A549 (cell line): ENCODE measurements around the gene ESPN. TPM values are rescaled to one million over a fixed set of nuclear protein-coding genes. Genes with fewer than 3 reads are reported as not detected.

ENCODE experiments used
- ATAC-seq, 2 experiments: fragments of 200-7000 bp in 1 of 2; fragments of >200 bp in 1 of 2; cut with Nextera tagmentation in 1 of 2; cut with Tn5 transposase in 1 of 2; 3 replicates each; pipeline versions ENCODE4 v1.8.0 to v1.9.1; 2018 to 2020; ENCODE audit warnings: mild to moderate bottlenecking in 1 of 2, moderate library complexity in 1 of 2
- CTCF ChIA-PET: fragments of 300-600 bp; sonication (Branson Sonifier 250); formaldehyde crosslinking; extraction: SDS; loops from one replicate; lab custom pipeline; 2021; ENCODE audit warnings: antibody characterized with exemption, inconsistent platforms; lab: Yijun Ruan, JAX
- POLR2A ChIA-PET: fragments of 350-600 bp; formaldehyde crosslinking; extraction: SDS; loops from one replicate; lab custom pipeline; 2021; ENCODE audit warnings: antibody characterized with exemption, inconsistent platforms; lab: Yijun Ruan, JAX
- DNase-seq, 2 experiments: peaks; one replicate each; pipeline versions ENCODE4 v3.0.0 to v3.0.0-alpha.2; 2011 to 2016; ENCODE audit warnings: low read depth in 1 of 2, low spot score in 1 of 2
- FAIRE-seq: peaks from 2 replicates; lab custom pipeline; 2011; peaks lifted over from hg19 to GRCh38; lab: Jason Lieb, UNC
- H3K27ac ChIP-seq, 2 experiments: fragments of >200 bp; sonication (Bioruptor Twin); formaldehyde crosslinking; 3 replicates each; pipeline ENCODE4 v1.5.1; 2016 to 2017
- H3K4me1 ChIP-seq: fragments of >200 bp; sonication (Bioruptor Twin); formaldehyde crosslinking; 3 replicates; pipeline ENCODE4 v1.6.1; 2016
- H3K4me2 ChIP-seq: fragments of >200 bp; sonication (Bioruptor Twin); formaldehyde crosslinking; 3 replicates; pipeline ENCODE4 v1.6.1; 2016
- H3K4me3 ChIP-seq: fragments of >200 bp; sonication (Bioruptor Twin); formaldehyde crosslinking; 3 replicates; pipeline ENCODE4 v1.5.1; 2016
- H3K9me3 ChIP-seq: fragments of >200 bp; sonication (Bioruptor Twin); formaldehyde crosslinking; 3 replicates; pipeline ENCODE4 v1.6.1; 2016
- CBX2 ChIP-seq: fragments of 200-600 bp; sonication (generic); IDR thresholded peaks from 2 replicates; pipeline ENCODE4 v1.6.1; 2016; ENCODE audit warnings: low read depth, mild to moderate bottlenecking, borderline replicate concordance
- CHD2 ChIP-seq: fragments of 150-350 bp; IDR thresholded peaks from 2 replicates; pipeline ENCODE4 v1.6.1; 2014; ENCODE audit warnings: low read length; ENCODE audit not compliant: partially characterized antibody
- CHD4 ChIP-seq: fragments of 200-600 bp; sonication (generic); IDR thresholded peaks from 2 replicates; pipeline ENCODE4 v1.6.1; 2016; ENCODE audit warnings: antibody characterized with exemption, mild to moderate bottlenecking, borderline replicate concordance
- ELK1 ChIP-seq: fragments of 150-350 bp; IDR thresholded peaks from 2 replicates; pipeline ENCODE4 v1.6.1; 2014; ENCODE audit warnings: low read depth, mild to moderate bottlenecking, low read length
- ESRRA ChIP-seq: fragments of 150-350 bp; IDR thresholded peaks from 2 replicates; pipeline ENCODE4 v1.6.1; 2014; ENCODE audit warnings: mild to moderate bottlenecking, low read length, borderline replicate concordance
- FOXS1 ChIP-seq: fragments of 250-450 bp; sonication (Bioruptor Pico); IDR thresholded peaks from 2 replicates; pipeline ENCODE4 v1.5.0; 2020; ENCODE audit warnings: mild to moderate bottlenecking, moderate library complexity
- HDAC2 ChIP-seq: fragments of 200-600 bp; sonication (generic); IDR thresholded peaks from 2 replicates; pipeline ENCODE4 v1.6.1; 2016
- HMGXB4 ChIP-seq: fragments of 250-450 bp; sonication (Bioruptor Pico); IDR thresholded peaks from 2 replicates; pipeline ENCODE4 v1.5.0; 2021; ENCODE audit warnings: mild to moderate bottlenecking, moderate library complexity, borderline replicate concordance
- HOXB5 ChIP-seq: fragments of 250-450 bp; sonication (Bioruptor Pico); IDR thresholded peaks from 2 replicates; pipeline ENCODE4 v1.5.0; 2020; ENCODE audit warnings: mild to moderate bottlenecking, moderate library complexity
- KDM5A ChIP-seq: fragments of 200-600 bp; sonication (generic); IDR thresholded peaks from 2 replicates; pipeline ENCODE4 v1.6.1; 2016; ENCODE audit warnings: antibody characterized with exemption, mild to moderate bottlenecking
- MAFK ChIP-seq: fragments of 450-650 bp; IDR thresholded peaks from 2 replicates; pipeline ENCODE4 v1.6.1; 2014; ENCODE audit not compliant: partially characterized antibody
- MAZ ChIP-seq: fragments of 150-350 bp; IDR thresholded peaks from 2 replicates; pipeline ENCODE4 v1.6.1; 2014; ENCODE audit warnings: antibody characterized with exemption, low read depth, low read length, borderline replicate concordance
- PHF8 ChIP-seq: fragments of 200-600 bp; sonication (generic); IDR thresholded peaks from 2 replicates; pipeline ENCODE4 v1.6.1; 2016; ENCODE audit warnings: low read depth, mild to moderate bottlenecking, antibody characterized with exemption, moderate library complexity, borderline replicate concordance
- POLR2A ChIP-seq: IDR thresholded peaks from 2 replicates; pipeline ENCODE4 v1.6.1; 2012; ENCODE audit warnings: mild to moderate bottlenecking, low read length
- POLR2AphosphoS2 ChIP-seq: conservative IDR thresholded peaks from 2 replicates; pipeline ENCODE4 v1.6.1; 2012; ENCODE audit warnings: low read length, improper control_type of control experiment, inconsistent platforms
- RARB ChIP-seq: fragments of 250-450 bp; sonication (Bioruptor Pico); IDR thresholded peaks from 2 replicates; pipeline ENCODE4 v1.8.0; 2021; ENCODE audit warnings: mild to moderate bottlenecking, moderate library complexity
- RNF2 ChIP-seq: fragments of 200-600 bp; sonication (generic); IDR thresholded peaks from 2 replicates; pipeline ENCODE4 v1.6.1; 2016; ENCODE audit warnings: low read depth, mild to moderate bottlenecking, antibody characterized with exemption, moderate library complexity, borderline replicate concordance
- TP53 ChIP-seq: fragments of 250-450 bp; sonication (Bioruptor Pico); IDR thresholded peaks from 2 replicates; pipeline ENCODE4 v1.5.0; 2021; ENCODE audit warnings: mild to moderate bottlenecking, moderate library complexity
- ZNF302 ChIP-seq: fragments of 250-450 bp; sonication (Bioruptor Pico); IDR thresholded peaks from 2 replicates; pipeline ENCODE4 v1.9.0; 2021; ENCODE audit warnings: inconsistent platforms, mild to moderate bottlenecking, moderate library complexity
- WGBS: methylation state at CpG from one replicate; pipeline ENCODE4 v1.1.6; 2017; ENCODE audit errors: missing lambda C conversion rate; 5-methylcytosine and 5-hydroxymethylcytosine counted together
- polyA plus RNA-seq, 4 experiments: library from polyadenylated mRNA; depleted of rRNA in 3 of 4; stranded (reverse); fragments of >200 nt; fragmentation: RNase III in 1 of 4; extraction: RNeasy Plus Mini Kit Qiagen cat#74134 plus additional on column Dnase treatment in 1 of 4; gene quantifications; 2 replicates in 3 of 4; 3 replicates in 1 of 4; pipeline ENCODE4 v1.2.3, GENCODE V29; 2011 to 2017
- TF ChIP-seq, protein P1 (sequence below): fragments of 450-650 bp; IDR thresholded peaks from 2 replicates; pipeline ENCODE4 v1.6.1; 2014; ENCODE audit warnings: antibody characterized with exemption
- TF ChIP-seq, protein P2 (sequence below): fragments of >200 bp; sonication (Bioruptor Twin); formaldehyde crosslinking; IDR thresholded peaks from 3 replicates; pipeline ENCODE4 v1.6.1; 2016
- TF ChIP-seq, protein P3 (sequence below): IDR thresholded peaks from 2 replicates; pipeline ENCODE4 v1.6.1; 2012

Gene ESPN
- polyA plus RNA-seq, 2 of the 4 experiments (the other 2 are of a cell fraction), result 0.22 to 0.28 TPM

- TF ChIP-seq HMGXB4, result no peak
Observed at GRCh38 chr1:6500544-6501278, 76.1 kb downstream of the ESPN start (continued).

DNA sequence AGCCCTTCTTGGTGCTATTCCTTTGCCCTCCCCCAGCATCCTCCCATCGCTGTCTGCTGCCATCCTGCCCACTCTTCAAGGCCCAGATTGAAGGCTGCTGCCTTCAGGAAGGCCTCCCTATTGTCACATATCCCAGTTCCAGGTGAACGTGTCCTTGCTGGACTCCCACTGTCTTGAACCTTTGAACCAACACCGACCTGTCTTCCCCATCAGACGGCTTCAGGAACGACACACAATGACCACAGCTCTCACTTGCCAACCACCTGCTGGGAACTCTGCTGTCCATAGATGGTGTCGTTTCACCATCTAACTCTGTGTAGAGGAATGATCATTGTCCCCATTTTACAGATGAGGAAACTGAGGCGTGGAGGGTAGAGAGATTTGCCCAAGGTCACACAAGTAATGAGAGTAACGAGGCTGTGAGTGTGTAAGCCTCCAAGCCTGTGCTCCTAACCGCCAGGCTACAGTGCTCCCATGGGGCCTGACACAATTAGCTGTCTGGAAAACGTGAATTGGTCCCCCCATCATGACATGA is 76.8 kb downstream of the ESPN start:
- TF ChIP-seq HDAC2 (no peak), POLR2A (no peak), ESRRA (no peak), PHF8 (no peak), CBX2 (no peak), RNF2 (no peak), POLR2AphosphoS2 (no peak)
- TF ChIP-seq, protein P1, sequence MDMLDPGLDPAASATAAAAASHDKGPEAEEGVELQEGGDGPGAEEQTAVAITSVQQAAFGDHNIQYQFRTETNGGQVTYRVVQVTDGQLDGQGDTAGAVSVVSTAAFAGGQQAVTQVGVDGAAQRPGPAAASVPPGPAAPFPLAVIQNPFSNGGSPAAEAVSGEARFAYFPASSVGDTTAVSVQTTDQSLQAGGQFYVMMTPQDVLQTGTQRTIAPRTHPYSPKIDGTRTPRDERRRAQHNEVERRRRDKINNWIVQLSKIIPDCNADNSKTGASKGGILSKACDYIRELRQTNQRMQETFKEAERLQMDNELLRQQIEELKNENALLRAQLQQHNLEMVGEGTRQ, result no peak
- CTCF ChIA-PET, result interaction anchor here (0.8 to 8.8 kb wide), 3 partner anchors 11 to 22 kb away, joined by 3 to 54 read pairs (median 4); partner anchors contain the start of gene PLEKHG5
- Histone ChIP-seq H3K4me2 (no peak overlapping the region), H3K27ac (no peak overlapping the region), H3K4me3 (no peak overlapping the region), H3K9me3 (no peaks in the 10 kb centered on the region), H3K4me1 (peaks cover 8% of the 10 kb centered on the region)
- FAIRE-seq (no peak), DNase-seq (no peak), ATAC-seq (no peak)
- POLR2A ChIA-PET, result no interaction called here
- WGBS, result 80% methylated on average over 8 of the region's 10 CpGs

DNA sequence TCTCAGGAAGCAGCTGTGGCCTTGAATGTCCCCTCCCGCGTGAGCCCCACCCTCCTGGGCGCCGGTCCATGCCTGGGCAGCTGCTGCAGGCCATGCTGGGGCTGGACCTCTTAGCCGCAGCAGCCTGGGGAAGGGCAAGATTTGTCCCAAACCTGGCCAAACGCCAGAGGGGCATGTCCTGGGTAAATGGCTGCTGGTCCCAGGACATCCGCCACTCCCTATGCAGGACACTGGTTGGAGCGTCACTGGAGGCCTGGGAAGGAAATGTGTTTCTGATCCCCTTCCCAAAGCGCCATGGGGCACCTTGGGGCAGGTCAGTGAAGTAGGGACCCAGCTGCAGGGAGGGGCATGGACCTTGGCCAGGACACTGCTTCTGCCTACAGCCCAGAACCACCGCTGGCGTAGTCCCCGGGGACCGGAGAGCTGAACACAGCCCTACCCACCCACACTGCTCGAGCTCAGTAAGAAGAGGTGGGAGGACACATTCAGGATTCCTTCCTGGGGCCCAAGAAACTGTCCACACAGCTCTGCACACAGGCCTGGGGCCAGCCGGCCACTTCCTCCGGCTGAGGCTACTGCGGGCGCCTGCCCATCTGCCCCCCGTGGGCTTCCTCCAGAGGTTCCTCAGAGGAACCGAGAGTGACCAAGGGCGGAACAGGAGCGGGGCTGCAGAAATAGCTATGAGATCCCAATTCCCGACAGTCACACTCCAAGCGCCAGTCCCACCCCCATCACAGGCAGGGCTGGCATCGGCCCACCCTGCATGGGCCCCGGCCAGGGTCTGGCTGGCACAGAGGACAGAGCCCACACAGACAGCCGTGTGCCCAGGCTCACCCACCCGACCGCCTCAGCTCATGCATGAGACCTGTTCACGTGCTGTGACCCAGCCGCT is 77.7 kb downstream of the ESPN start:
- DNase-seq (no peak), ATAC-seq (no peak), FAIRE-seq (no peak)
- ChIA-PET CTCF (interaction anchor here (0.8 to 8.8 kb wide), 4 partner anchors 12 to 22 kb away, joined by 3 to 54 read pairs (median 4); partner anchors contain the start of gene PLEKHG5), POLR2A (no interaction called here)
- TF ChIP-seq MAZ, result no peak
- no peak for TF ChIP-seq KDM5A
- TF ChIP-seq CHD4, result no peak
- TF ChIP-seq ELK1, result no peak
- TF ChIP-seq HOXB5 (CRISPR knock-in tag), result no peak
- TF ChIP-seq, protein P2, sequence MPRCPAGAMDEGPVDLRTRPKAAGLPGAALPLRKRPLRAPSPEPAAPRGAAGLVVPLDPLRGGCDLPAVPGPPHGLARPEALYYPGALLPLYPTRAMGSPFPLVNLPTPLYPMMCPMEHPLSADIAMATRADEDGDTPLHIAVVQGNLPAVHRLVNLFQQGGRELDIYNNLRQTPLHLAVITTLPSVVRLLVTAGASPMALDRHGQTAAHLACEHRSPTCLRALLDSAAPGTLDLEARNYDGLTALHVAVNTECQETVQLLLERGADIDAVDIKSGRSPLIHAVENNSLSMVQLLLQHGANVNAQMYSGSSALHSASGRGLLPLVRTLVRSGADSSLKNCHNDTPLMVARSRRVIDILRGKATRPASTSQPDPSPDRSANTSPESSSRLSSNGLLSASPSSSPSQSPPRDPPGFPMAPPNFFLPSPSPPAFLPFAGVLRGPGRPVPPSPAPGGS, result no peak
- TF ChIP-seq RARB (CRISPR knock-in tag), result no peak
- no peak for TF ChIP-seq TP53 (CRISPR knock-in tag)
- TF ChIP-seq FOXS1 (CRISPR knock-in tag), result no peak
- no peak for TF ChIP-seq CHD2
- TF ChIP-seq ZNF302 (CRISPR knock-in tag), result no peak
- TF ChIP-seq MAFK, result no peak
- TF ChIP-seq, protein P3, sequence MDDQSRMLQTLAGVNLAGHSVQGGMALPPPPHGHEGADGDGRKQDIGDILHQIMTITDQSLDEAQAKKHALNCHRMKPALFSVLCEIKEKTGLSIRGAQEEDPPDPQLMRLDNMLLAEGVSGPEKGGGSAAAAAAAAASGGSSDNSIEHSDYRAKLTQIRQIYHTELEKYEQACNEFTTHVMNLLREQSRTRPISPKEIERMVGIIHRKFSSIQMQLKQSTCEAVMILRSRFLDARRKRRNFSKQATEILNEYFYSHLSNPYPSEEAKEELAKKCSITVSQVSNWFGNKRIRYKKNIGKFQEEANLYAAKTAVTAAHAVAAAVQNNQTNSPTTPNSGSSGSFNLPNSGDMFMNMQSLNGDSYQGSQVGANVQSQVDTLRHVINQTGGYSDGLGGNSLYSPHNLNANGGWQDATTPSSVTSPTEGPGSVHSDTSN, result no peak
- Histone ChIP-seq H3K9me3 (no peaks in the 10 kb centered on the region), H3K4me3 (no peak overlapping the region), H3K4me2 (no peak overlapping the region), H3K27ac (no peak overlapping the region), H3K4me1 (peaks cover 2% of the 10 kb centered on the region; the same call in 1 of the 3 replicates)
- 89% methylated on average over 13 of the region's 31 CpGs for WGBS
